ENCODE measurements around the gene RPS6KA3. TPM values are rescaled to one million over a fixed set of nuclear protein-coding genes. Genes with fewer than 3 reads are reported as not detected.
"Not testable (repeated sequence)": the region's sequence is repeated elsewhere in the genome, so short reads cannot be mapped to it uniquely, and the experiment has no call there.

The RPS6KA3 gene
- polyA plus RNA-seq, 1 donor from 2014 or later = 7.2 TPM

- no peak overlapping the region for H3K4me3 Mint-ChIP-seq
- H3K27me3 Mint-ChIP-seq = no peaks in the 10 kb centered on the region
- no peaks in the 10 kb centered on the region for H3K9me3 Mint-ChIP-seq
- H3K36me3 Mint-ChIP-seq = no peaks in the 10 kb centered on the region
- no peaks in the 10 kb centered on the region for H3K4me1 Mint-ChIP-seq
- H3K27ac Mint-ChIP-seq = no peak overlapping the region
Measured at GRCh38 chrX:20171887-20172286, 94.8 kb downstream of the RPS6KA3 start.

- H3K36me3 Mint-ChIP-seq, H3K27me3 Mint-ChIP-seq, H3K27ac Mint-ChIP-seq: not testable (repeated sequence)
Measured at GRCh38 chrX:20162516-20162915, 104.2 kb downstream of the RPS6KA3 start.

GRCh38 chrX:20159797-20160385, 106.8 kb downstream of the RPS6KA3 start:
- Mint-ChIP-seq H3K36me3 (peaks cover 2% of the 10 kb centered on the region), H3K9me3 (no peaks in the 10 kb centered on the region), H3K4me3 (no peak overlapping the region), H3K4me1 (peaks cover 0 to 4% (median 0%) of the 10 kb centered on the region in 3 donors), H3K27ac (no peak overlapping the region), H3K27me3 (peaks cover 3% of the 10 kb centered on the region)

More at GRCh38 chrX:20162516-20162915, 104.2 kb downstream of the RPS6KA3 start:
- not testable (repeated sequence) for H3K4me3 Mint-ChIP-seq, H3K9me3 Mint-ChIP-seq, H3K4me1 Mint-ChIP-seq

GRCh38 chrX:20151689-20152088, 115.0 kb downstream of the RPS6KA3 start:
- Mint-ChIP-seq H3K4me1 (peaks cover 0 to 4% (median 0%) of the 10 kb centered on the region in 3 donors), H3K4me3 (no peak overlapping the region), H3K9me3 (no peaks in the 10 kb centered on the region), H3K27me3 (no peaks in the 10 kb centered on the region), H3K36me3 (peaks cover 1% of the 10 kb centered on the region), H3K27ac (no peak overlapping the region)

GRCh38 chrX:20149326-20149725, 117.4 kb downstream of the RPS6KA3 start:
- Mint-ChIP-seq H3K9me3 (peaks cover 0 to 2% (median 0%) of the 10 kb centered on the region in 3 donors), H3K27ac (no peak overlapping the region), H3K4me1 (peaks cover 0 to 5% (median 4%) of the 10 kb centered on the region in 3 donors), H3K36me3 (peaks cover 1% of the 10 kb centered on the region), H3K4me3 (no peak overlapping the region), H3K27me3 (no peaks in the 10 kb centered on the region)

- H3K27me3 Mint-ChIP-seq = no peaks in the 10 kb centered on the region
- H3K4me1 Mint-ChIP-seq = peaks cover 0 to 9% (median 4%) of the 10 kb centered on the region in 3 donors
- peak overlapping the region in 1 of 3 donors; percentile 37 for H3K27ac Mint-ChIP-seq
- peaks cover 1% of the 10 kb centered on the region for H3K36me3 Mint-ChIP-seq
- H3K9me3 Mint-ChIP-seq = peaks cover 0 to 2% (median 0%) of the 10 kb centered on the region in 3 donors
- H3K4me3 Mint-ChIP-seq = peak overlapping the region in 2 of 4 donors; percentile 46 to 52
Measured at GRCh38 chrX:20147561-20147960, 119.1 kb downstream of the RPS6KA3 start.

- H3K9me3 Mint-ChIP-seq = peaks cover 0 to 2% (median 0%) of the 10 kb centered on the region in 3 donors
- H3K27me3 Mint-ChIP-seq = no peaks in the 10 kb centered on the region
- no peaks in the 10 kb centered on the region for H3K36me3 Mint-ChIP-seq
- H3K4me3 Mint-ChIP-seq = no peak overlapping the region
- H3K4me1 Mint-ChIP-seq = peaks cover 14 to 22% (median 15%) of the 10 kb centered on the region in 3 donors
- H3K27ac Mint-ChIP-seq = no peak overlapping the region
Measured at GRCh38 chrX:20144491-20144890, 122.2 kb downstream of the RPS6KA3 start.

GRCh38 chrX:20143561-20143960, 123.1 kb downstream of the RPS6KA3 start:
- peaks cover 20 to 28% (median 22%) of the 10 kb centered on the region in 3 donors for H3K4me1 Mint-ChIP-seq
- H3K9me3 Mint-ChIP-seq = peaks cover 0 to 2% (median 0%) of the 10 kb centered on the region in 3 donors
- peak overlapping the region in 1 of 4 donors; percentile 77 for H3K4me3 Mint-ChIP-seq
- no peaks in the 10 kb centered on the region for H3K27me3 Mint-ChIP-seq
- H3K36me3 Mint-ChIP-seq = peaks cover 1% of the 10 kb centered on the region
- no peak overlapping the region for H3K27ac Mint-ChIP-seq

GRCh38 chrX:20143111-20143510, 123.6 kb downstream of the RPS6KA3 start:
- peaks cover 0 to 2% (median 0%) of the 10 kb centered on the region in 3 donors for H3K9me3 Mint-ChIP-seq
- peak overlapping the region in 2 of 3 donors; percentile 27 to 43 for H3K27ac Mint-ChIP-seq
- H3K4me1 Mint-ChIP-seq = peaks cover 22 to 28% (median 22%) of the 10 kb centered on the region in 3 donors
- peak overlapping the region; percentile 60 to 88 (median 76) for H3K4me3 Mint-ChIP-seq
- H3K27me3 Mint-ChIP-seq = no peaks in the 10 kb centered on the region
- H3K36me3 Mint-ChIP-seq = peaks cover 1% of the 10 kb centered on the region

GRCh38 chrX:20141281-20142220, 125.2 kb downstream of the RPS6KA3 start, which contains the start of gene EIF1AX:
TSS of gene EIF1AX (minus strand) at chrX:20141838. CDS start at chrX:20141640, 198 bp downstream.
- Mint-ChIP-seq H3K4me3 (peak within 1 kb of the TSS; percentile 91 to 97 (median 94)), H3K4me1 (peaks cover 22 to 28% (median 28%) of the 10 kb centered on the region in 3 donors), H3K9me3 (peaks cover 0 to 2% (median 0%) of the 10 kb centered on the region in 3 donors), H3K36me3 (peaks cover 1% of the 10 kb centered on the region), H3K27ac (peak within 1 kb of the TSS; percentile 78 to 96 (median 94)), H3K27me3 (no peaks in the 10 kb centered on the region)

GRCh38 chrX:20140420-20140819, 126.3 kb downstream of the RPS6KA3 start:
- Mint-ChIP-seq H3K4me1 (peaks cover 29 to 33% (median 33%) of the 10 kb centered on the region in 3 donors), H3K36me3 (peaks cover 1% of the 10 kb centered on the region), H3K9me3 (peaks cover 0 to 2% (median 0%) of the 10 kb centered on the region in 3 donors), H3K27ac (peak overlapping the region; percentile 78 to 96 (median 94)), H3K4me3 (peak overlapping the region; percentile 91 to 97 (median 94)), H3K27me3 (no peaks in the 10 kb centered on the region)

- H3K27me3 Mint-ChIP-seq = no peaks in the 10 kb centered on the region
- peak overlapping the region; percentile 16 to 96 (median 78) for H3K27ac Mint-ChIP-seq
- peaks cover 0 to 1% (median 0%) of the 10 kb centered on the region in 3 donors for H3K9me3 Mint-ChIP-seq
- peaks cover 1% of the 10 kb centered on the region for H3K36me3 Mint-ChIP-seq
- peaks cover 27 to 33% (median 33%) of the 10 kb centered on the region in 3 donors for H3K4me1 Mint-ChIP-seq
- peak overlapping the region; percentile 91 to 97 (median 94) for H3K4me3 Mint-ChIP-seq
Measured at GRCh38 chrX:20139966-20140365, 126.7 kb downstream of the RPS6KA3 start.

- peak overlapping the region in 1 of 4 donors; percentile 27 for H3K4me3 Mint-ChIP-seq
- H3K27ac Mint-ChIP-seq = peak overlapping the region; percentile 7 to 14 (median 10)
- H3K4me1 Mint-ChIP-seq = peaks cover 23 to 35% (median 33%) of the 10 kb centered on the region in 3 donors
- H3K36me3 Mint-ChIP-seq = peaks cover 1% of the 10 kb centered on the region
- H3K27me3 Mint-ChIP-seq = no peaks in the 10 kb centered on the region
- H3K9me3 Mint-ChIP-seq = no peaks in the 10 kb centered on the region
Measured at GRCh38 chrX:20135944-20136343, 130.8 kb downstream of the RPS6KA3 start.

GRCh38 chrX:20132666-20133065, 134.0 kb downstream of the RPS6KA3 start:
- H3K4me1 Mint-ChIP-seq = peaks cover 4 to 15% (median 12%) of the 10 kb centered on the region in 3 donors
- no peak overlapping the region for H3K27ac Mint-ChIP-seq
- H3K9me3 Mint-ChIP-seq = no peaks in the 10 kb centered on the region
- no peaks in the 10 kb centered on the region for H3K36me3 Mint-ChIP-seq
- peak overlapping the region in 1 of 4 donors; percentile 14 for H3K4me3 Mint-ChIP-seq
- H3K27me3 Mint-ChIP-seq = no peaks in the 10 kb centered on the region

GRCh38 chrX:20130357-20130756, 136.4 kb downstream of the RPS6KA3 start:
- no peaks in the 10 kb centered on the region for H3K27me3 Mint-ChIP-seq
- no peak overlapping the region for H3K27ac Mint-ChIP-seq
- H3K4me1 Mint-ChIP-seq = peaks cover 0 to 2% (median 2%) of the 10 kb centered on the region in 3 donors
- no peak overlapping the region for H3K4me3 Mint-ChIP-seq
- H3K9me3 Mint-ChIP-seq = no peaks in the 10 kb centered on the region
- no peaks in the 10 kb centered on the region for H3K36me3 Mint-ChIP-seq
